HepG2 (cell line): ENCODE measurements around the gene OVCH1.

Experiments
- BHLHE40 ChIP-seq: IDR thresholded peaks from 2 replicates; pipeline ENCODE4 v1.6.1; 2011; ENCODE audit warnings: low read length, improper control_type of control experiment
- CTCF ChIP-seq: sonication (generic); formaldehyde crosslinking; IDR thresholded peaks from 2 replicates; pipeline ENCODE4 v1.5.0; 2020; ENCODE audit warnings: mild to moderate bottlenecking, missing genetic modification reagents, moderate library complexity
- EZH2 ChIP-seq: conservative IDR thresholded peaks from 2 replicates; pipeline ENCODE4 v1.6.1; 2012; ENCODE audit warnings: mild to moderate bottlenecking, low read depth, low read length, moderate library complexity
- FOXM1 ChIP-seq: sonication (generic); formaldehyde crosslinking; IDR thresholded peaks from 2 replicates; pipeline ENCODE4 v1.5.0; 2020; ENCODE audit warnings: missing genetic modification reagents
- HNRNPH1 ChIP-seq: fragments of 200-400 bp; formaldehyde crosslinking; optimal IDR thresholded peaks from 2 replicates; pipeline ENCODE3; 2017; ENCODE audit warnings: mild to moderate bottlenecking, low read depth, low read length
- LCORL ChIP-seq, 2 experiments: fragments of 450-650 bp in 1 of 2; sonication (generic) in 1 of 2; formaldehyde crosslinking in 1 of 2; IDR thresholded peaks; 2 replicates each; pipeline versions ENCODE4 v1.5.0 to v1.6.1; 2017 to 2020; ENCODE audit warnings: antibody characterized with exemption in 1 of 2, missing genetic modification reagents in 1 of 2
- RORA ChIP-seq: sonication (generic); formaldehyde crosslinking; IDR thresholded peaks from 2 replicates; pipeline ENCODE4 v1.5.0; 2020; ENCODE audit warnings: mild to moderate bottlenecking, missing genetic modification reagents, moderate library complexity
- SMAD1 ChIP-seq: sonication (generic); formaldehyde crosslinking; IDR thresholded peaks from 2 replicates; pipeline ENCODE4 v1.4.0; 2020; ENCODE audit warnings: missing genetic modification reagents, low read depth, mild to moderate bottlenecking, borderline replicate concordance
- ZBTB38 ChIP-seq: sonication (generic); formaldehyde crosslinking; IDR thresholded peaks from 2 replicates; pipeline ENCODE4 v1.5.1; 2020; ENCODE audit warnings: mild to moderate bottlenecking, missing genetic modification reagents
- ZNF512 ChIP-seq: sonication (generic); formaldehyde crosslinking; IDR thresholded peaks from 2 replicates; pipeline ENCODE4 v1.4.0; 2020; ENCODE audit warnings: mild to moderate bottlenecking, missing genetic modification reagents
- ZNF687 ChIP-seq: sonication (generic); formaldehyde crosslinking; IDR thresholded peaks from 2 replicates; pipeline ENCODE4 v1.5.1; 2020; ENCODE audit warnings: mild to moderate bottlenecking, missing genetic modification reagents, moderate library complexity
- ZNF850 ChIP-seq: sonication (generic); formaldehyde crosslinking; conservative IDR thresholded peaks from 2 replicates; pipeline ENCODE4 v1.9.0; 2021; ENCODE audit warnings: mild to moderate bottlenecking, missing genetic modification reagents

GRCh38 chr12:29533815-29534489 is 36.5 kb upstream of the OVCH1 start:
- TF ChIP-seq HNRNPH1, result no peak
- no peak for TF ChIP-seq BHLHE40
- no peak for TF ChIP-seq FOXM1 (CRISPR knock-in tag)
- TF ChIP-seq EZH2, result no peak
- no peak for TF ChIP-seq ZNF850 (CRISPR knock-in tag)
- TF ChIP-seq RORA (CRISPR knock-in tag), result no peak
- no peak for TF ChIP-seq LCORL (IDR thresholded peaks at IDR 0.05)
- TF ChIP-seq LCORL (CRISPR knock-in tag; IDR thresholded peaks at IDR 0.05), result no peak
- TF ChIP-seq CTCF, result no peak
- TF ChIP-seq SMAD1 (CRISPR knock-in tag), result no peak
- no peak for TF ChIP-seq ZNF687 (CRISPR knock-in tag)
- no peak for TF ChIP-seq ZNF512
- TF ChIP-seq ZBTB38 (CRISPR knock-in tag), result no peak
